DND-41 (cell line): ENCODE measurements around the gene RNF39.

ENCODE experiments used
- CTCF ChIP-seq: IDR thresholded peaks from 2 replicates; pipeline ENCODE4 v1.5.1; 2012; ENCODE audit warnings: borderline replicate concordance, low read length, moderate library complexity, mild to moderate bottlenecking; ENCODE audit not compliant: poor library complexity, severe bottlenecking; ENCODE audit errors: extremely low read depth
- EZH2 ChIP-seq: IDR thresholded peaks from 3 replicates; pipeline ENCODE4 v1.6.1; 2012; ENCODE audit warnings: borderline replicate concordance, low read depth, mild to moderate bottlenecking, moderate library complexity, low read length, inconsistent platforms; ENCODE audit not compliant: severe bottlenecking

GRCh38 chr6:30055513-30055912 is 20.1 kb downstream of the RNF39 start:
- TF ChIP-seq EZH2 (no peak), CTCF (no peak)
